HG03354 (cell line): ENCODE data around the gene PRR30.
"Not testable (repeated sequence)": the region's sequence is repeated elsewhere in the genome, so short reads cannot be mapped to it uniquely, and the experiment has no call there.

Source experiments
- ATAC-seq: cut with Tn5 transposase; IDR thresholded peaks from one replicate; pipeline ENCODE4 v1.9.1; 2021; ENCODE audit warnings: mild to moderate bottlenecking; ENCODE audit not compliant: unreplicated experiment, poor library complexity, severe bottlenecking

The PRR30 gene

DNA sequence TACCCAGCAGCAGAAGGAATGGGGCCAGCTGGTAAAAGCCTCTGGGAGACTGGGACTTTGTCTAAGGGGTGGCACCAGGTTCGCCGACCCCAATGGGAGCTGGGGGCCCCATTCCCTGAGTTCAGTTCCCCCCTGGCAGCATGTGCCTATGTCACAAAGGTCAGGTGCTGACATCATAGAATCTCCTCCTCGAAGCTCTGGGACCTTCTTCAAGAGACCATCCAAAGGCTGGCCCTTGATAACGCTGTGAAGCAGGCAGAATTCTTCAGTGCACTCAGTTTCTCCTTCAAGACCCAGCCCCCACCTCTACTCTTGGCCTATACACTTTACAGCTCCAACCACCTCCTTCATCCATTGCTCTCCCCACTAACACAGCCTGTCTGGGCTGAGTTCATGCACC lies at the start of gene PRR30:
Gene PRR30, minus strand, starts transcription at position 101 of the 400 bp plus-strand sequence. CDS start 1,081 bp downstream, outside the sequence.
- ATAC-seq, result no peak

GRCh38 chr2:27186613-27187345 lies 47.6 kb upstream of the PRR30 start:
- no peak for ATAC-seq

DNA sequence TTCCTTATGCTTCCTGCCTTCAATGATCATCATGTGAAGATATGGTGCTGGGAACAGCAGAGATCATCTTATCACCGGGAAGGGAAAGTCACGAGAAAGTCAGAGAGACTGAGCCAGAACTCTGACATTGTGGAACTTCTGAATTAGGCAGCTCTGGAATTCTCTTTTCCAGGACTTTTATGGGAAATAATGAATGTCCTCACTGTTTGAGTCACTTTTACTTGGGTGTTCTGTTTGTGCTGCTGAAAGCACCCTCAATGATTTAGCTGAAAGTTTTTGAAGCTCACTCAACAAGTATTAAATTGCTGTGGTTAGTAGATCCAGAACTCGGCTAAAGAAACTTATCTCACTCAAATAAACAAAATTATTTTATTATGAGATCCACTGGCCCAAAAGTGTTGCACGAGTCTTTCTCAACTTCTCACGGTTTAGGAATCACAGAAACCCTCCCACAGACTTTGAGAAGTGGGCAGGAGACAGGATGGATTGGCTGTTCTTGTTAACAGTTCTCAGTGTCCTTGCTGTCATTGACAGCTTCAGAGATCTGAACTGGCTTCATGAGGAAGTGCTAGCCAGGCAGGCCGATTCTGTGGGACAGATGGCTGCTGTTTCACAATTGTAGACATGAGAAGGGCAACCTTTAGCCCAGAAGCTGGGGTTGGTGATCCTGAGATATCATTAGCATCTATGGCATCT lies 46.3 kb upstream of the PRR30 start:
- no peak for ATAC-seq

- ATAC-seq, result no peak
Observed at GRCh38 chr2:27184115-27184514, 44.9 kb upstream of the PRR30 start.

DNA sequence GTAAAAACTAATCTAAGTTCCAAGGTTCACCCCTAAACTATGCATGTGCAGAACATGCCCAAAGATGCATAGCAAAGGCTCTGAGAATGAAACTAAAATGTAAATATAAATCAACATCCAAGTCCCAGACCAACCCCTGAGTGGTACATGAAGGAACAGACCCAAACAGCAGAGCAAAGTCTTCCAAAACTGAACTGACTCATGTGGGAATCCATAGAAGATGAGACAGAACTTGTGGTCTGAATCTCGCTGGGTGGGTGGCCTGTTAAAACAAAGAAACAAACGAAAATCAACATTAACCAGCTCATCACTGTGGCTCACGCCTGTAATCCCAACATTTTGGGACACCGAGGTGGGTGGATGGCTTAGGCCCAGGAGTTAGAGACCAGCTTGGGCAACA lies 43.1 kb upstream of the PRR30 start:
- no peak for ATAC-seq

DNA sequence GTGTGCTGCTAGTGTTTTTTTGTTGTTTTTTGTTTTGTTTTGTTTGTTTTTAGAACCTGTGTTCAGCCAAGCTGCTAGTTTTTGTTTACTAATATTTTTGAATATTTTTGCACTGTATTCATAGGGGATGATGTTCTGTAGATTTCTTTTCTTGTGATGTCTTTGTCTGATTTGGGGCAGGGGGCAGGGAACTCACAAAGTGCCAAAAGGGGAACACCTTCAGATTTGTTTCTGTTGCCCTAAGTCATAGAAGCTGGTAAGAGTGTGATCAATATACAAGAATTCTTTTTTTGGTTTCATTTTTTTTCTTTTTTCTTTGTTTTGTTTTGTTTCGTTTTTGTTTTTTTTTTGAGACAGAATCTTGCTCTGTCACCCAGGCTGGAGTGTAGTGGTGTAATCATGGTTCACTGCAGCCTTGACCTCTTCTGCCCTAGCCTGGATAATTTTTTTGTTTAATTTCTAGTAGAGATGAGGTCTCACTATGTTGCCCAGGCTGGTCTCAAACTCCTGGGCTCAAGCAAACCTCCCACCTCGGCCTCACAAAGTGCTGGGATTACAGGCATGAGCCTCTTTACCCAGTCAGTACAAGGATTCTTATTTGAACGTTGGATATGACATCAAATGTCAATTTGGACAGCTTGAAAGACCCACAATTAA lies 40.3 kb upstream of the PRR30 start:
- no peak for ATAC-seq

DNA sequence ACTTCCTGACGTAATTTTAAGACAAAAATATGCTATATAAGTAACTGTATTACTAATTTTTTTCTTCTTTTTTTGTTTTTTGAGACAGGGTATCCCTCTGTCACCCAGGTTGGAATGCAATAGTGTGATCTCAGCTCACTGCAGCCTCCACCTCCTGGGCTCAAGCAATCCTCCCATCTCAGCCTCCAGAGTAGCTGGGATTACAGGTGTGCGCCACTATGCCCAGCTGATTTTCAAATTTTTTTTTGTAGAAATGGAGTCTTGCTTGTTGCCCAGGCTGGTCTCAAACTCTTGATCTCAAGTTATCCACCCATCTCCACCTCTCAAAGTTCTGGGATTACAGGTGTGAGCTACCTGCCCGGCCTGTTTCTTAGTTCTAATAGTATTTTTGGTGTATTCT lies 39.3 kb upstream of the PRR30 start:
- no peak for ATAC-seq

- ATAC-seq, result no peak
Observed at GRCh38 chr2:27177441-27178351, 38.5 kb upstream of the PRR30 start.

GRCh38 chr2:27175781-27176180 lies 36.6 kb upstream of the PRR30 start:
- ATAC-seq, result not testable (repeated sequence)

DNA sequence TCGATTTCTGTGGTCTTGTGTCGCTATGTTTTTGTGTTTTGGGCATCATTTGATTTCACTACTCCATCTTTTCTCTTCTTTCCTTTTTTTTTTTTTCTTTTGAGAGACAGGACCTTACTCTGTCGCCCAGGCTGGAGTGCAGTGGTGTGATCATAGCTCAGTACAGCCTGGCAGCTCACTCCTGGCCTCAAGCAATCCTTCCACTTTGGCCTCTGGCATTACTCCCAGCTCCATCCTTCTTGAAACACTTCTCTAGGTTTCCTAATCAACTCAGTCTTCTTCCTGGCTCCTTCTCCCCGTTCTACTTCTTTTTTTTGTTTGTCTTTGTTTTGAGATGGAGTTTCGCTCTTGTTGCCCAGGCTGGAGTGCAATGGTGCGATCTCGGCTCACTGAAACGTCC lies 36.1 kb upstream of the PRR30 start:
- ATAC-seq, result no peak

DNA sequence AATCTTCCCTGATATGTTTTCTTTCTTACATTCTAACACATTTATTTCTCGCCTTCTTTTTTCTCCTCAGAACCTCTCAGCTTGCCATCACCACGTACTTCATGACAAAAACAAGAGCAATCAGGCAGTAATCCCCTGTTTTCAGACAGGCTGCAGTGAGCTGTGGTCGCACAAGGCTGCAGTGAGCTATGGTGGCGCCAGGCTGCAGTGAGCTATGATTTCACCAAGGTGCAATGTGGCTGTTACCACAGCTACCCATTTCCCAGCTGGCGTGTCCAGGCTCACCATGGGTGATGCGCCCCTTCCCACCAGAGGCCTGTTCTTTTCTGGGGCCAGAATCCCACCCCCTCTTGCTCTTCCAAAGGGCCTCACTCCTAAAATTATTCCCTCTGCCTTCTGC lies 35.4 kb upstream of the PRR30 start:
- no peak for ATAC-seq

DNA sequence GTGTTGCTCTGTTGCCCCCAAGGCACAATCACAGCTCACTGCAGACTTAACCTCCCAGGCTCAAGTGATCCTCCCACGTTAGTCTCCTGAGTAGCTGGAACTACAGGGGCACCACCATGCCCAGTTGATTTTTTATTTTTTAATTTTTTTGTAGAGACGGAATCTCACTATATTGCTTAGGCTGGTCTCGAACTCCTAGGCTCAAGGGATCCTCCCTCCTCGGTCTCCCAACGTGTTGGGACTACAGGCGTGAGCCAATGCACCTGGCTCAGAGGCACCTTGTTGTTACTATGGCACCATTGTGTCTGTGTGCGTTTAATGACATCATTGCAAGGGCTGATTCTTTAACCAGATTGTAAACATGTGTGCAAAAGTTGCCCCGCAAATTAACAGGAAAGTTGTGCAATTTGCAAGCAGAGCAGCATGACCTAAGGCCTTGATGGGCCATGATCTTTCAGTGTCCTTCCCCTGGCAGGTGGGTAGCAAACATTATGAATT lies 32.2 kb upstream of the PRR30 start:
- no peak for ATAC-seq

DNA sequence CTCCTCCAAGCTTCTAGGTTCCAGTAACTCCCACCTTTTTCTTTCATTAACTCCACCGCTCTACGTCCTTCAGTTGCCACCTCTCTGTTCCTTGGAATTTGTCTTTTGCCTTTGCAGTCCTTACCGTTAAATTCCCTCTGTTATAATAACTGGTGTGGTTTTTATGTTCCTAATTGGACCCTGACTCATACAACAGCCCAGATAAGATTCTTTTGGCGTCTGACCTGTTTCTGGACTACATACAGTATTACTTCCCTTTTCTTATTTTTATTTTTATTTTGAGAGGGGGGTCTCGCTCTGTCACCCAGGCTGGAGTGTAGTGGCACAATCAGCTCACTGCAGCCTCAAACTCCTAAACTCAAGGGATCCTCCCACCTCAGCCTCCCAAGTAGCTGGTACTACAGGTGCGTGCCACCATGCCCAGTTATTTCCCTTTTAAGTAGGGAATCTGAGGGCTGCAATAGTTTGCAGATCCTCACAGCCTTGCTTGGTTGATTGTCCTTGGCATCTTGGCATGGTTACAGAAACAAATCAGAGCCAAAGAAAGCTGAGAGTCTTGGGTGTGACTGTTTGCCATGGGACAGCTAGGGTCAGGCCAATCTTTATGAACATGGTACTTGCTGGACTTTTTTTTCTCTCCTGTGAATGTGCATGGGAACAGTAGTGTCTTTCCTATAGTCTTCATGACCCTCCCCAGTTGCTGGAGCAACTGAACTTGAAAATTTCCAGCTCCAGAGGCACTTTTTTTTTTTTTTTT lies 31.5 kb upstream of the PRR30 start:
- no peak for ATAC-seq

GRCh38 chr2:27164960-27165763 lies 26.0 kb upstream of the PRR30 start:
- no peak for ATAC-seq

DNA sequence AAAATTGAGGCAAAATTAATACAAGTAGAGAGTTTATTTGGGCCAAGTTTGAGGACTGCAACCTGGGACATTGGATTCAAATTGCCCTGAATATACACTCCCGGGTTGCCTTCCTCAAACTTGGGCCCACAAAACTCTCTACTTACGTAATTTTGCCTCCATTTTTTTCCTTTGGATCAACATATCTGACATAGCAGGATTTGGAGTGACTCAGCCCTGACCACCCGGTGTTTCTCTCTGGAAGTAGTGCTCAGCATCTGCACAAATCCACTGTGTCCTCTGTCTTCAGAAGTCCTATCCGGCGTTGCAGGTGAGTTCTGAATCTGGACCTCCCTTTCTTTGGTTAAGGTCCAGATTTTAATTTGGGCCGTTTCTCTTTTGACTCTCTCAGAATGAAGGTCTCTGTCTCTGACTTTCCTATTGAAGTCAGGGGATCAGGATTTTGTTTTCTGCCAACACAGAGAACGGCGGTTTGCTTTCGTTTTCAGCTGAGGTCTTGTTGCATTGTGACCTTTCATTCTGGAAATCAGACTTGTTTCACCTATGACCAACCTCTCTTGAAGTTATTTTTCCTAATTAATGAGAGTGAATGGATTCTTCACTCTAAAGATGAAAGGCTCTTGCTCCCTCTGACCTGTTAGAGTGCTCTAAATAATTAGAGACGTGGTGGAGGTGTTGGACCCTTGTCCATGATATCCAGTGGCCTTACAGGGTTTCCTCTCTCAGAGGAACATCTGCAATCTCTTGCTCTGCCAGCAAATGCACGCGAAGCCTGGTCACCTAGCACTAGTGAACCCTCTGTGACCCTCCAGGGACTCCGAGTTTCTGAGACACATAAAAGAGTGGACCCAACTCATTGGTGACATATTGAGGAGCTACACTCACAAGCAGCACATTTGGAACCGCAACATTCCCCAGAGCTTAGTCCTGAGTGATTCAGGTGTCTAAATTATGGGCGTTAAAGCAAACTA lies 23.2 kb upstream of the PRR30 start:
- no peak for ATAC-seq

GRCh38 chr2:27160191-27160590 lies 21.0 kb upstream of the PRR30 start:
- no peak for ATAC-seq

- no peak for ATAC-seq
Observed at GRCh38 chr2:27159271-27159670, 20.1 kb upstream of the PRR30 start.
